ENCODE measurements around the gene SPEN. TPM values are rescaled to one million over a fixed set of nuclear protein-coding genes. Genes with fewer than 3 reads are reported as not detected.

SPEN gene
- total and polyA plus RNA-seq, 10 of the 15 experiments (the other 5 are each of a cell fraction or from before 2014, with no cell fraction given): 5.2 to 58.7 (median 20.1) TPM

- Histone ChIP-seq H3K36me3 (ENCODE audit: control insufficient read depth in 2 of 2, insufficient read depth in 2 of 2, low read length in 1 of 2) (peaks cover 18 to 66% of the 10 kb centered on the region in 2 experiments), H3K79me2 (ENCODE audit: control insufficient read depth, insufficient read depth, low read length) (no peaks in the 10 kb centered on the region), H3K4me1 (ENCODE audit: control insufficient read depth, insufficient read depth, low read length) (no peaks in the 10 kb centered on the region), H2AFZ (ENCODE audit: control insufficient read depth, low read depth, low read length) (no peak overlapping the region), H3K9me3 (replicated peaks; ENCODE audit: control insufficient read depth, insufficient read depth, low read length) (no peaks in the 10 kb centered on the region), H3K27ac (ENCODE audit: control insufficient read depth, insufficient read depth) (no peak overlapping the region), H3K9ac (ENCODE audit: control insufficient read depth, insufficient read depth, low read length) (no peak overlapping the region), H3K4me3 (no peak overlapping the region), H4K20me1 (ENCODE audit: control insufficient read depth, insufficient read depth) (no peaks in the 10 kb centered on the region), H3K4me2 (ENCODE audit: control insufficient read depth, insufficient read depth) (no peak overlapping the region), H3K27me3 (replicated peaks in 1 of 2; ENCODE audit: control insufficient read depth in 2 of 2, insufficient read depth in 2 of 2, low read length in 1 of 2) (no peaks in the 10 kb centered on the region)
- intact Hi-C loops (cut with micrococcal nuclease; ENCODE audit: unreplicated experiment): no loop called here
- SMC1A ChIA-PET (ENCODE audit: uncharacterized antibody, unreplicated experiment): interaction anchor here (1.0 to 1.7 kb wide), 5 partner anchors 17 to 145 kb away, joined by 3 to 9 read pairs (median 4); no protein-coding TSS in a partner anchor
- RAD21 ChIA-PET (ENCODE audit: unreplicated experiment): no interaction called here
- POLR2A ChIA-PET: interaction anchor here (0.5 to 0.7 kb wide), 3 partner anchors 20 to 220 kb away, joined by 3 to 4 read pairs (median 4); no protein-coding TSS in a partner anchor
- BruUV-seq (replicated peaks): no TSS peak
- TF ChIP-seq ZNF622 (IDR thresholded peaks at IDR 0.05) (no peak), MEF2B (IDR thresholded peaks at IDR 0.05; ENCODE audit: partially characterized antibody, poor library complexity, severe bottlenecking) (no peak), PAX5 (IDR thresholded peaks at IDR 0.05; ENCODE audit: borderline replicate concordance, low read depth, low read length) (no peak), JUND (IDR thresholded peaks at IDR 0.05; ENCODE audit: low read depth, low read length) (no peak), SMARCA5 (IDR thresholded peaks at IDR 0.05) (no peak), ZBTB40 (IDR thresholded peaks at IDR 0.05; ENCODE audit: borderline replicate concordance) (no peak), CHD2 (IDR thresholded peaks at IDR 0.05; ENCODE audit: borderline replicate concordance, low read depth, low read length) (no peak), ZBTB33 (IDR thresholded peaks at IDR 0.05) (no peak), ZZZ3 (IDR thresholded peaks at IDR 0.05; ENCODE audit: control insufficient read depth, insufficient read length, low read depth) (no peak), JUNB (IDR thresholded peaks at IDR 0.05) (no peak), CEBPZ (IDR thresholded peaks at IDR 0.05; ENCODE audit: low read depth, low read length) (no peak), E2F4 (IDR thresholded peaks at IDR 0.05; ENCODE audit: low read depth, low read length) (no peak)
- FAIRE-seq (no peak), DNase-seq (ENCODE audit: low read depth, low spot score) (no peak), ATAC-seq (no peak)
- CTCF ChIA-PET: interaction anchor here (1.3 to 3.3 kb wide), 5 partner anchors 69 to 145 kb away, joined by 4 to 19 read pairs (median 5); no protein-coding TSS in a partner anchor
- in situ Hi-C loops (cut with MboI): no loop called here
- WGBS (ENCODE audit: insufficient coverage, insufficient replicate concordance, low lambda C conversion rate, missing lambda C conversion rate): 93% methylated on average over 6 of the region's 7 CpGs
These were observed 89.6 kb downstream of the SPEN start for GRCh38 chr1:15937146-15937545.
